HUES6 (cell line): ENCODE results near the gene SH3YL1.

ENCODE experiments used
- H3K27ac ChIP-seq: 2 replicates; pipeline ENCODE4 v1.7.0; 2013; ENCODE audit warnings: low read depth, mild to moderate bottlenecking, low read length, inconsistent platforms
- H3K27me3 ChIP-seq: 2 replicates; pipeline ENCODE4 v1.6.1; 2013; ENCODE audit warnings: low read length; ENCODE audit not compliant: control insufficient read depth, insufficient read depth
- H3K36me3 ChIP-seq: 2 replicates; pipeline ENCODE4 v1.6.1; 2013; ENCODE audit warnings: low read length; ENCODE audit not compliant: control insufficient read depth, insufficient read depth
- H3K4me1 ChIP-seq: 2 replicates; pipeline ENCODE4 v1.6.1; 2013; ENCODE audit warnings: low read length; ENCODE audit not compliant: control insufficient read depth, insufficient read depth
- H3K4me3 ChIP-seq: 2 replicates; pipeline ENCODE4 v1.5.1; 2013; ENCODE audit warnings: low read depth, low read length
- H3K9ac ChIP-seq: one replicate; pipeline ENCODE4 v1.6.1; 2013; ENCODE audit warnings: mild to moderate bottlenecking, low read length
- H3K9me3 ChIP-seq: 2 replicates; pipeline ENCODE4 v1.6.1; 2013; ENCODE audit warnings: low read depth, low read length; ENCODE audit not compliant: control insufficient read depth, insufficient read depth

SH3YL1 gene

GRCh38 chr2:279956-280649 lies 16.3 kb upstream of the SH3YL1 start:
- Histone ChIP-seq H3K36me3 (peaks cover 71% of the 10 kb centered on the region), H3K4me1 (peaks cover 21% of the 10 kb centered on the region), H3K4me3 (no peak overlapping the region), H3K27ac (no peak overlapping the region), H3K9ac (no peak overlapping the region), H3K9me3 (no peaks in the 10 kb centered on the region), H3K27me3 (peaks cover 2% of the 10 kb centered on the region; the same call in 1 of the 2 replicates)

DNA sequence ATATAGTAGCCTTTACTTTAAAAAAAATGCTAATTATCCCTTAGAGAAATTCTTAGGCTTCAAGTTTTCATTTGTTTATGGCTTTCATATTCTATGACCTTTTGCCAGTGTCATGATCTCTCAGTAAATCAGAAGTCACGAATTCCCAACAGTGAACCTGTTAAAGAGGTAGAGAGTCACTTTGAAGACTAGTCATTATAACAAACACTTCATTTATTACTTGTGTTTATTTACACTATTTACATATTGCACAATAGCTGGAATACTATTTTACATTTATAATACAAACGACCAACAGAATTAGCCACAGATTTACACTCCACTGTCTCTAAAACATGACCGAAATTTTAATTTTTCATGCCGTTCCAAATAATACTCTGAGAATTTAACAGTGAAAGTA lies 15.5 kb upstream of the SH3YL1 start:
- Histone ChIP-seq H3K4me1 (peaks cover 13% of the 10 kb centered on the region), H3K36me3 (peaks cover 71% of the 10 kb centered on the region), H3K9ac (no peak overlapping the region), H3K27me3 (no peaks in the 10 kb centered on the region), H3K27ac (no peak overlapping the region), H3K9me3 (no peaks in the 10 kb centered on the region), H3K4me3 (no peak overlapping the region)

GRCh38 chr2:278927-279320 lies 15.1 kb upstream of the SH3YL1 start:
- no peak overlapping the region for H3K4me3 ChIP-seq
- H3K27ac ChIP-seq, result no peak overlapping the region
- no peaks in the 10 kb centered on the region for H3K27me3 ChIP-seq
- H3K9me3 ChIP-seq, result no peaks in the 10 kb centered on the region
- H3K9ac ChIP-seq, result no peak overlapping the region
- peaks cover 9% of the 10 kb centered on the region for H3K4me1 ChIP-seq
- H3K36me3 ChIP-seq, result peaks cover 73% of the 10 kb centered on the region

DNA sequence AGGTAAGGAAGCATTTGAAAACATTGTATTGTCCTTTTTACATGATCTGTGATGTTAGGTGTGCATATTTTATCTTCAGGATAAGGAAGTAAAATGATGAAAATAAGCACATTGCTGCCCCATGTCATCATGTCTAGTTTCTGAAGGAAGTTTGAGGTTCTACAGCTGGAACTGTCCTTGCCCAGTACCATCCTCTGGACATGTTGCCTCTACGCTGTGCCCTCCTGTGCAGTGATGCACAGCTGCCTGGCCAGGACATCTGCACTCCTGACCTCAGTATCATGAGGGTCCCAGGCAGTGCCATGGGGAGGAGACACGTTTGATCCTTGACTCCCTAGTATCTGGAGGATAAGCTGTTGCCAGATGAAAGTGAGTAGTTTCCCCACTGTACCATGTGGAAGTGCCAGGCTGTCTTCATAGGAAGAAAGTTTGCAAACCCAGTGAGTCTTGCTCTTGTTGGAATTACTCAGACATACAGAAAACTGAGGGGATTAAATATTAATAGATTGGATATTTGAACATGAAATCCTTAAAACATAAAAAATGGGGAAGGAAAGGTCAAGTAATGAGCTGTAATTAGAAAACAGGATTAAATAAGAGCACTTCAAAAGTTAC lies 14.6 kb upstream of the SH3YL1 start:
- H3K27ac ChIP-seq, result no peak overlapping the region
- H3K9me3 ChIP-seq, result no peaks in the 10 kb centered on the region
- H3K27me3 ChIP-seq, result no peaks in the 10 kb centered on the region
- H3K4me3 ChIP-seq, result no peak overlapping the region
- peaks cover 74% of the 10 kb centered on the region for H3K36me3 ChIP-seq
- peaks cover 4% of the 10 kb centered on the region; the same call in 1 of the 2 replicates for H3K4me1 ChIP-seq
- no peak overlapping the region for H3K9ac ChIP-seq

GRCh38 chr2:275466-275865 lies 11.6 kb upstream of the SH3YL1 start:
- Histone ChIP-seq H3K27me3 (no peaks in the 10 kb centered on the region), H3K4me1 (no peaks in the 10 kb centered on the region), H3K4me3 (no peak overlapping the region), H3K9me3 (no peaks in the 10 kb centered on the region), H3K9ac (no peak overlapping the region), H3K36me3 (peaks cover 74% of the 10 kb centered on the region), H3K27ac (no peak overlapping the region)

DNA sequence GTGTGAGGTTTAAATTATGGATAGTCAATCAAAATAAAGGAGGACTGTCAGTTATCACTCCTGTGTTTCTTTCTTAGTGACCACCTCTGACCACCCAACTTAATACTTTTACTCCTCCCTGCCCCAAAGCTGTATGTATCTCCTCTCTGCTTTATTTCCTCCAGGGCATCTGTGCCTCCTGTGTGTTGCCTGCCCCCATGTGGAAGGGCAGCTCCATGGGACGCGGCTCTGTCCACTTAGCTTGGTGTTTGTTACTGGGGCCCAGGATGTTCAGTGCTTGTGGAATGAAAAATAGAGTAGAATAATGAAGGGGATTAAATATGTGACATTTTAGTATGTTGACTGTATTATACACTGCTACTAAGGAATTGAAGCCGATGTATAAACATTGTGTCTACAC lies 10.7 kb upstream of the SH3YL1 start:
- H3K9me3 ChIP-seq, result no peaks in the 10 kb centered on the region
- H3K9ac ChIP-seq, result no peak overlapping the region
- no peak overlapping the region for H3K4me3 ChIP-seq
- H3K36me3 ChIP-seq, result peaks cover 67% of the 10 kb centered on the region
- no peak overlapping the region for H3K27ac ChIP-seq
- no peaks in the 10 kb centered on the region for H3K4me1 ChIP-seq
- H3K27me3 ChIP-seq, result no peaks in the 10 kb centered on the region

GRCh38 chr2:273333-273732 lies 9.5 kb upstream of the SH3YL1 start:
- Histone ChIP-seq H3K36me3 (peaks cover 56% of the 10 kb centered on the region), H3K4me1 (no peaks in the 10 kb centered on the region), H3K27me3 (no peaks in the 10 kb centered on the region), H3K9ac (no peak overlapping the region), H3K9me3 (no peaks in the 10 kb centered on the region), H3K27ac (no peak overlapping the region), H3K4me3 (no peak overlapping the region)

DNA sequence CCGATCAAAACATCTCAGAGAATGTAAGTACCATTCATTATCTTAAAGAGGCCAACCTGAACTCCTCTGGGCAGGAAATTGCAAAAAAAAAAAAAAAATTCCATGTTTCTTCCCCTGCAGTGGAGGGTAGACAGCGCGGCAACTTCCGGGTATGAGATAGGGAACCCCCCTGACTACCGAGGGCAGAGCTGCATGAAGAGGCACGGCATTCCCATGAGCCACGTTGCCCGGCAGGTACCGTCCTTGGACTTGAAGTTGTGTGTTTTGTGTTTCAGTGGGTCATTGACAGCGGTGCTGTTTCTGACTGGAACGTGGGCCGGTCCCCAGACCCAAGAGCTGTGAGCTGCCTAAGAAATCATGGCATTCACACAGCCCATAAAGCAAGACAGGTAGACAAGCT lies 8.1 kb upstream of the SH3YL1 start:
- Histone ChIP-seq H3K36me3 (peaks cover 41% of the 10 kb centered on the region), H3K4me3 (no peak overlapping the region), H3K9ac (no peak overlapping the region), H3K27ac (no peak overlapping the region), H3K4me1 (no peaks in the 10 kb centered on the region), H3K27me3 (no peaks in the 10 kb centered on the region), H3K9me3 (no peaks in the 10 kb centered on the region)

DNA sequence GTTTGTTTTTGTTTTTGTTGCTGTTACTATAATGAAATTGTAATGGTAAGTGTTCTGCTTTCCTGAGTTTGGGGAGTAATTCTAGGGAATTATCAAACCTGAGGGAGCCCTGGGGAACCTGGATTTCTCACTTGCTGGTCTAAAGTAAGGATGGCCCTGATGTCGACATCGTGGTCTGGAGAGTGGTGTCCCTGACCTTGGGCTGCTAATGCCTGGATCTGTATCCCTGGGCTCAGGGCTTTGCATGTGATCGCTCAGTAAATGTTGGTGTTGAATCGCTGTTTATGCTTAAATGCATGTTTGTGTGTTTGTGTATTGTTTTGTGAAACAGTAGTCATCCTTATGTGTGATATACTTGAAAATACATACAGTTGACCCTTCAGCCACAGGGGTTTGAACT lies 7.0 kb upstream of the SH3YL1 start:
- peaks cover 31% of the 10 kb centered on the region for H3K36me3 ChIP-seq
- peaks cover 6% of the 10 kb centered on the region; the same call in 1 of the 2 replicates for H3K4me1 ChIP-seq
- H3K27me3 ChIP-seq, result no peaks in the 10 kb centered on the region

GRCh38 chr2:269356-270030 lies 5.7 kb upstream of the SH3YL1 start:
- peaks cover 6% of the 10 kb centered on the region; the same call in 1 of the 2 replicates for H3K4me1 ChIP-seq

More for the DNA sequence above, 7.0 kb upstream of the SH3YL1 start:
- Histone ChIP-seq H3K27ac (no peak overlapping the region), H3K9ac (no peak overlapping the region), H3K4me3 (no peak overlapping the region), H3K9me3 (no peaks in the 10 kb centered on the region)

DNA sequence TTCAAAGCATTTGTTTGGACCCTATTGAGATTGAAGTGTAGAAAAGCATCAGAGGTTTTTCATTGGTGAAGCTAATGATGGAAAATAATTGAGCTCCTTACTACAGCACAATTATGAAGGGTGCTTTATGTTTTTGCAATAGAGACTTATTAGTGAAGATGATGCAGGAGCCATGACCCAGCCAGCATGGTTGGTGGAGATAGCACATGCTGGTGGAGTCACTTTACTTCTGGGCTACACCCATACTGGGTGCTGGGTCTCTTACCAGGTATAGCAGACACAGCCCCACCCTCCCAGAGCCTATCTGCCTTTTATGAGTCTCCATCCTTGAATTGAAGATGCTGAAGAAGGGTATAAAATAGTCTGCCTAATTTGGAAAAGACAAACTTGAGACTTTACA lies 4.5 kb upstream of the SH3YL1 start:
- Histone ChIP-seq H3K4me3 (no peak overlapping the region), H3K4me1 (peaks cover 6% of the 10 kb centered on the region; the same call in 1 of the 2 replicates)

More at GRCh38 chr2:269356-270030, 5.7 kb upstream of the SH3YL1 start:
- H3K36me3 ChIP-seq, result peaks cover 25% of the 10 kb centered on the region
- no peak overlapping the region for H3K9ac ChIP-seq
- no peak overlapping the region for H3K4me3 ChIP-seq
- no peak overlapping the region for H3K27ac ChIP-seq
- no peaks in the 10 kb centered on the region for H3K27me3 ChIP-seq
- no peaks in the 10 kb centered on the region for H3K9me3 ChIP-seq

More for the DNA sequence above, 4.5 kb upstream of the SH3YL1 start:
- Histone ChIP-seq H3K27me3 (peaks cover 8% of the 10 kb centered on the region; the same call in 1 of the 2 replicates), H3K9ac (no peak overlapping the region), H3K36me3 (peaks cover 21% of the 10 kb centered on the region), H3K27ac (no peak overlapping the region), H3K9me3 (no peaks in the 10 kb centered on the region)
